Measurements from ENCODE around the gene AURKAIP1. TPM values are rescaled to one million over a fixed set of nuclear protein-coding genes. Genes with fewer than 3 reads are reported as not detected.
A peak's percentile ranks its signal among the peaks of the same experiment; 100 is the strongest.

AURKAIP1 gene
- polyA plus RNA-seq, 1 of the 3 experiments (the other 2 are of a cell fraction): 214 TPM

DNA sequence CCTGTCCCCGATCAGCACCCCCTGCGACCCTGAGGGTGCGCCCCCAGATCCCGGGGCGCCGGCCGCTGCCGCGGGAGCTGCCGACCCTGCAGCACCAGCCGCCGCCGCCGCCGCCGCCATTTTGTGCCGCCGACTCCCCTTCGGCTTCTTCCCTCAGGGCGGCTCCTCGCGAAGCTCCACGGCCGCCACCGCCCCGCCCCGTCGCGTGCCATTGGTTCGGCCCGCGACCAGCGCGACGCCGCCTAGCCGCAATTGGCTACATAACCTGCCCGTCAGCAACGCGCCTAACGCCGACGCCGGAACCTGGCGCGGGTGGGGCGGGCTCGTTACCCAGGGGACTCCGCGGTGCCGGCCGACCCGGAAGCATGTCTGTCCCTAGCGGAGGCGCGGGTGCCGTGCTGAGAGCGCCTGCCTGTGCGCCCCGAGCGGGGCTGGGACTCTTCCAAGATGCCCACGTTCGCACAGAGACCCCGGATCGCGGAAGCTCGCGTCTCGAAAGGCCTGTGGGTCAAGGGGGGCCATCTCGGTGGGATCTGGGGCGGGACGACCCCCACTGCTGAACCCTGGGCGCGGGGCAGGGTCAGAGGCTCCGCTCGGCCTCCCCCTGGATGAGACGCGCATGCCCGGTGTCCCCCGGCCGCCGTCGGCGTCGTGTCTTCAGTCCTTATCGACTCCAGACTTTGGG, 24.3 kb upstream of the AURKAIP1 start, which contains the start of gene CCNL2 (continued):
- peak; percentile 53 for TF ChIP-seq CTCF (IDR thresholded peaks at IDR 0.05)
- no peak for TF ChIP-seq SIN3A (IDR thresholded peaks at IDR 0.05; ENCODE audit: borderline replicate concordance, low read depth, low read length)
- TF ChIP-seq SMC3 (IDR thresholded peaks at IDR 0.05; ENCODE audit: low read depth, low read length): no peak
- TF ChIP-seq ELF1 (IDR thresholded peaks at IDR 0.05): peak; percentile 95
- peak; percentile 91 for TF ChIP-seq YY1 (IDR thresholded peaks at IDR 0.05; ENCODE audit: low read depth)
- TF ChIP-seq EP300 (IDR thresholded peaks at IDR 0.05; ENCODE audit: borderline replicate concordance in 1 of 2, low read depth in 1 of 2, low read length in 1 of 2): peak in 1 of 2 experiments; percentile 20; a peak in 1 of 4 replicates
- TF ChIP-seq, protein P1, sequence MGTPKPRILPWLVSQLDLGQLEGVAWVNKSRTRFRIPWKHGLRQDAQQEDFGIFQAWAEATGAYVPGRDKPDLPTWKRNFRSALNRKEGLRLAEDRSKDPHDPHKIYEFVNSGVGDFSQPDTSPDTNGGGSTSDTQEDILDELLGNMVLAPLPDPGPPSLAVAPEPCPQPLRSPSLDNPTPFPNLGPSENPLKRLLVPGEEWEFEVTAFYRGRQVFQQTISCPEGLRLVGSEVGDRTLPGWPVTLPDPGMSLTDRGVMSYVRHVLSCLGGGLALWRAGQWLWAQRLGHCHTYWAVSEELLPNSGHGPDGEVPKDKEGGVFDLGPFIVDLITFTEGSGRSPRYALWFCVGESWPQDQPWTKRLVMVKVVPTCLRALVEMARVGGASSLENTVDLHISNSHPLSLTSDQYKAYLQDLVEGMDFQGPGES (IDR thresholded peaks at IDR 0.05; ENCODE audit: low read depth, low read length): peak; percentile 91
- TF ChIP-seq NFIC (IDR thresholded peaks at IDR 0.05; ENCODE audit: borderline replicate concordance): no peak
- TF ChIP-seq USF1 (IDR thresholded peaks at IDR 0.05; ENCODE audit: borderline replicate concordance, low read depth): no peak
- TF ChIP-seq, protein P2, sequence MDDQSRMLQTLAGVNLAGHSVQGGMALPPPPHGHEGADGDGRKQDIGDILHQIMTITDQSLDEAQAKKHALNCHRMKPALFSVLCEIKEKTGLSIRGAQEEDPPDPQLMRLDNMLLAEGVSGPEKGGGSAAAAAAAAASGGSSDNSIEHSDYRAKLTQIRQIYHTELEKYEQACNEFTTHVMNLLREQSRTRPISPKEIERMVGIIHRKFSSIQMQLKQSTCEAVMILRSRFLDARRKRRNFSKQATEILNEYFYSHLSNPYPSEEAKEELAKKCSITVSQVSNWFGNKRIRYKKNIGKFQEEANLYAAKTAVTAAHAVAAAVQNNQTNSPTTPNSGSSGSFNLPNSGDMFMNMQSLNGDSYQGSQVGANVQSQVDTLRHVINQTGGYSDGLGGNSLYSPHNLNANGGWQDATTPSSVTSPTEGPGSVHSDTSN (IDR thresholded peaks at IDR 0.05): peak; percentile 100
- TF ChIP-seq, protein P3, sequence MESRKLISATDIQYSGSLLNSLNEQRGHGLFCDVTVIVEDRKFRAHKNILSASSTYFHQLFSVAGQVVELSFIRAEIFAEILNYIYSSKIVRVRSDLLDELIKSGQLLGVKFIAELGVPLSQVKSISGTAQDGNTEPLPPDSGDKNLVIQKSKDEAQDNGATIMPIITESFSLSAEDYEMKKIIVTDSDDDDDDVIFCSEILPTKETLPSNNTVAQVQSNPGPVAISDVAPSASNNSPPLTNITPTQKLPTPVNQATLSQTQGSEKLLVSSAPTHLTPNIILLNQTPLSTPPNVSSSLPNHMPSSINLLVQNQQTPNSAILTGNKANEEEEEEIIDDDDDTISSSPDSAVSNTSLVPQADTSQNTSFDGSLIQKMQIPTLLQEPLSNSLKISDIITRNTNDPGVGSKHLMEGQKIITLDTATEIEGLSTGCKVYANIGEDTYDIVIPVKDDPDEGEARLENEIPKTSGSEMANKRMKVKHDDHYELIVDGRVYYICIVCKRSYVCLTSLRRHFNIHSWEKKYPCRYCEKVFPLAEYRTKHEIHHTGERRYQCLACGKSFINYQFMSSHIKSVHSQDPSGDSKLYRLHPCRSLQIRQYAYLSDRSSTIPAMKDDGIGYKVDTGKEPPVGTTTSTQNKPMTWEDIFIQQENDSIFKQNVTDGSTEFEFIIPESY (IDR thresholded peaks at IDR 0.05; ENCODE audit: borderline replicate concordance, low read depth): peak; percentile 80
- no peak for TF ChIP-seq FOXM1 (IDR thresholded peaks at IDR 0.05; ENCODE audit: low read depth)
- no peak for TF ChIP-seq FOXJ3 (CRISPR knock-in tag; IDR thresholded peaks at IDR 0.05)
- TF ChIP-seq RXRA (IDR thresholded peaks at IDR 0.05; ENCODE audit: borderline replicate concordance, low read depth): no peak
- peak; percentile 76 for TF ChIP-seq POLR2AphosphoS5 (IDR thresholded peaks at IDR 0.05; ENCODE audit: low read depth, low read length)
- TF ChIP-seq RAD21 (IDR thresholded peaks at IDR 0.05; ENCODE audit: low read length): no peak
- TF ChIP-seq RCOR1 (IDR thresholded peaks at IDR 0.05; ENCODE audit: low read length): no peak
- TF ChIP-seq GATA2 (CRISPR knock-in tag; IDR thresholded peaks at IDR 0.05): no peak
- no peak for TF ChIP-seq MEF2A (IDR thresholded peaks at IDR 0.05; ENCODE audit: borderline replicate concordance, low read depth)
- TF ChIP-seq MXI1 (IDR thresholded peaks at IDR 0.05; ENCODE audit: low read depth, low read length): peak; percentile 94
- TF ChIP-seq RFX5 (IDR thresholded peaks at IDR 0.05; ENCODE audit: low read length): 0 out of 2 replicates have a peak, but pooled peaks have one; percentile 31
- TF ChIP-seq JUND (IDR thresholded peaks at IDR 0.05): no peak
- peak; percentile 91 for TF ChIP-seq CHD2 (IDR thresholded peaks at IDR 0.05; ENCODE audit: low read length, partially characterized antibody)
- TF ChIP-seq TEAD4 (IDR thresholded peaks at IDR 0.05; ENCODE audit: borderline replicate concordance, insufficient read depth): no peak
- TF ChIP-seq GABPA (IDR thresholded peaks at IDR 0.05; ENCODE audit: low read depth): peak; percentile 89
- TF ChIP-seq, protein P4, sequence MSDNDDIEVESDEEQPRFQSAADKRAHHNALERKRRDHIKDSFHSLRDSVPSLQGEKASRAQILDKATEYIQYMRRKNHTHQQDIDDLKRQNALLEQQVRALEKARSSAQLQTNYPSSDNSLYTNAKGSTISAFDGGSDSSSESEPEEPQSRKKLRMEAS (IDR thresholded peaks at IDR 0.05; ENCODE audit: low read depth): peak; percentile 85; the same call in 1 of the 2 replicates
- no peak for TF ChIP-seq TCF12 (IDR thresholded peaks at IDR 0.05)
